ENCODE results near the gene HAGHL.

The HAGHL gene

DNA sequence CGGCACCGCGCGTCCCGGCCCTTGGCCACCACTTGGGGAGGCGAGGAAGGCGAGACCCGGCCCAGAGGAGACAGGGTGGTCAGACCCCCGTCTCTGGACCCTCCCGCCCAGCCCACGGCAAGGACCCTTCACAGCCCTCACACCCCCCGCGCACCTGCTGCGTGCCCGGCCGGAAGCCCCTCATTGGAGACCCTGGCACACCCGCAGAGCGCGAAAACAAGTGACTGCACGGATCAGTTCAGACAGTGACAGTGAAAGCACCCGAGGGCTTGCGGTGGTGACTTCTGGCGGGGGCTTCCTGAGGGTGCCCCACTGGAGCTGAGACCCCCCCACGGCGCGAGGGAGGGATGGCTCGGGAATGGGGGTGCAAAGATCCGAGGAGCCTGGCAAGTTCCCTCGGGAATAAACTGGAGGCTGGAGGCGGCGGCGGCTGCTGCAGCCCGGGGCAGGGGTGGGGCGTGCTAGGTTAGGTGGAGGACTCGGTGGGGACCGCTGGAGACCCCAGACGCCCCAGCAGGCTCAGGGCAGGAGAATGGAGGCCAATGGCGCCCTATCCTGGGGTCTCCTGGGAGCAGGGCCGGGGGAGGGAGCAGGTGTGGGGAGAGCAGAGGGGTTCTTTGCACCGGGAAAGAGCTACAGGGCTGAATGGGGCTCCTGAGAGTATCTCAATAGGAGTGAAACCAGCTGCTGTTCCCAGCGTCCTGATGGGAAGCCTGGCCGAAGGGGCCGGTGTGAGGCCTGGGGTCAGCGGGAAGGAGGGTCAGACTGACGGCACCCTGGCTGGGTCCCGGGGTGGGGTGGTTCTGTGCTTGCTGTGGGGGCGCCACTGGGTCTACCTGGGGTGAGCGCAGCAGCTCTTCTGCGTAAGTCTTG lies 20.5 kb upstream of the HAGHL start (continued):
- peak; percentile 12; the same call in 1 of the 2 replicates for TF ChIP-seq ZNF10 (tag by site-specific recombination; IDR thresholded peaks at IDR 0.05)
- TF ChIP-seq ZNF473 (tag by site-specific recombination; IDR thresholded peaks at IDR 0.05) = no peak
- TF ChIP-seq ZNF785 (tag by site-specific recombination; IDR thresholded peaks at IDR 0.05) = no peak
- TF ChIP-seq, protein P1, sequence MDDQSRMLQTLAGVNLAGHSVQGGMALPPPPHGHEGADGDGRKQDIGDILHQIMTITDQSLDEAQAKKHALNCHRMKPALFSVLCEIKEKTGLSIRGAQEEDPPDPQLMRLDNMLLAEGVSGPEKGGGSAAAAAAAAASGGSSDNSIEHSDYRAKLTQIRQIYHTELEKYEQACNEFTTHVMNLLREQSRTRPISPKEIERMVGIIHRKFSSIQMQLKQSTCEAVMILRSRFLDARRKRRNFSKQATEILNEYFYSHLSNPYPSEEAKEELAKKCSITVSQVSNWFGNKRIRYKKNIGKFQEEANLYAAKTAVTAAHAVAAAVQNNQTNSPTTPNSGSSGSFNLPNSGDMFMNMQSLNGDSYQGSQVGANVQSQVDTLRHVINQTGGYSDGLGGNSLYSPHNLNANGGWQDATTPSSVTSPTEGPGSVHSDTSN (CRISPR knock-in tag; IDR thresholded peaks at IDR 0.05) = no peak
- TF ChIP-seq ZNF585B (tag by site-specific recombination; IDR thresholded peaks at IDR 0.05) = no peak

DNA sequence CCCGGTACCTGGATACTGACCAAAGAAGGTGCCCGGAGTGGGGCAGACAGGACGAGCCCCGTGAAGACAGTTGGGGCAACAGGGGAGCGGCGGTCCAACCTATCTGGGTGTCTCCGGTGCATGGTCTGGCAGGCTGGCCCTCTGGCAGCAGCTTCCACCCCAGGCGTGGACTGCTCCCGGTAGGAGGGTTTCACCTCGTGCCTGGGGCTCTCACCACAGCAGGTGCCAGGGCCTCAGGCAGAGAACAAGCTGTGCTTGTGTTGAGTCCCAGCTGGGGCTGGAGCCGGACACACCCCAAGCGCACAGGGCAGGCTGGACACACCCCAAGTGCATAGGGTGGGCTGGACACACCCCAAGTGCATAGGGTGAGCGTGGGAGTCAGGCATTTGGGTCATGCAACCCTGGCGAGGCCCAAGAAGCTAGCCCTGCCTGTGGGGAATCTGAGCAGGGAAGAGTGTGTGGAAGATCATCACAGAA lies 19.8 kb upstream of the HAGHL start:
- Histone ChIP-seq H3K4me3 (ENCODE audit: low read depth, low read length) (no peak overlapping the region), H3K4me1 (ENCODE audit: control insufficient read depth, insufficient read depth, low read length) (peaks cover 5% of the 10 kb centered on the region), H3K9me3 (ENCODE audit: control insufficient read depth, insufficient read depth, low read depth, low read length) (no peaks in the 10 kb centered on the region), H3K36me3 (ENCODE audit: control insufficient read depth in 2 of 2, insufficient read depth in 1 of 2, low read length in 2 of 2) (no peaks in the 10 kb centered on the region), H3K27ac (ENCODE audit: extremely low read depth, low read depth, low read length) (no peak overlapping the region)
- TF ChIP-seq, protein P2, sequence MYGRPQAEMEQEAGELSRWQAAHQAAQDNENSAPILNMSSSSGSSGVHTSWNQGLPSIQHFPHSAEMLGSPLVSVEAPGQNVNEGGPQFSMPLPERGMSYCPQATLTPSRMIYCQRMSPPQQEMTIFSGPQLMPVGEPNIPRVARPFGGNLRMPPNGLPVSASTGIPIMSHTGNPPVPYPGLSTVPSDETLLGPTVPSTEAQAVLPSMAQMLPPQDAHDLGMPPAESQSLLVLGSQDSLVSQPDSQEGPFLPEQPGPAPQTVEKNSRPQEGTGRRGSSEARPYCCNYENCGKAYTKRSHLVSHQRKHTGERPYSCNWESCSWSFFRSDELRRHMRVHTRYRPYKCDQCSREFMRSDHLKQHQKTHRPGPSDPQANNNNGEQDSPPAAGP (tag by site-specific recombination; IDR thresholded peaks at IDR 0.05) = peak; percentile 85
- TF ChIP-seq ZNF335 (tag by site-specific recombination; conservative IDR thresholded peaks at IDR 0.05) = no peak
- no peak for TF ChIP-seq ZNF157 (tag by site-specific recombination; IDR thresholded peaks at IDR 0.05)
- no peak for TF ChIP-seq ZNF148 (tag by site-specific recombination; IDR thresholded peaks at IDR 0.05; ENCODE audit: borderline replicate concordance)
- TF ChIP-seq ZNF121 (tag by site-specific recombination; IDR thresholded peaks at IDR 0.05) = no peak
- TF ChIP-seq KLF8 (tag by site-specific recombination; IDR thresholded peaks at IDR 0.05) = no peak
- TF ChIP-seq ZIC2 (tag by site-specific recombination; IDR thresholded peaks at IDR 0.05) = peak; percentile 97
- no peak for TF ChIP-seq PRDM1 (tag by site-specific recombination; IDR thresholded peaks at IDR 0.05)
- TF ChIP-seq, protein P3, sequence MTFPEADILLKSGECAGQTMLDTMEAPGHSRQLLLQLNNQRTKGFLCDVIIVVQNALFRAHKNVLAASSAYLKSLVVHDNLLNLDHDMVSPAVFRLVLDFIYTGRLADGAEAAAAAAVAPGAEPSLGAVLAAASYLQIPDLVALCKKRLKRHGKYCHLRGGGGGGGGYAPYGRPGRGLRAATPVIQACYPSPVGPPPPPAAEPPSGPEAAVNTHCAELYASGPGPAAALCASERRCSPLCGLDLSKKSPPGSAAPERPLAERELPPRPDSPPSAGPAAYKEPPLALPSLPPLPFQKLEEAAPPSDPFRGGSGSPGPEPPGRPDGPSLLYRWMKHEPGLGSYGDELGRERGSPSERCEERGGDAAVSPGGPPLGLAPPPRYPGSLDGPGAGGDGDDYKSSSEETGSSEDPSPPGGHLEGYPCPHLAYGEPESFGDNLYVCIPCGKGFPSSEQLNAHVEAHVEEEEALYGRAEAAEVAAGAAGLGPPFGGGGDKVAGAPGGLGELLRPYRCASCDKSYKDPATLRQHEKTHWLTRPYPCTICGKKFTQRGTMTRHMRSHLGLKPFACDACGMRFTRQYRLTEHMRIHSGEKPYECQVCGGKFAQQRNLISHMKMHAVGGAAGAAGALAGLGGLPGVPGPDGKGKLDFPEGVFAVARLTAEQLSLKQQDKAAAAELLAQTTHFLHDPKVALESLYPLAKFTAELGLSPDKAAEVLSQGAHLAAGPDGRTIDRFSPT (tag by site-specific recombination; IDR thresholded peaks at IDR 0.05) = peak; percentile 64; the same call in 1 of the 2 replicates
- TF ChIP-seq ZNF600 (tag by site-specific recombination; IDR thresholded peaks at IDR 0.05) = peak; percentile 23; the same call in 1 of the 2 replicates
- peak; percentile 99 for TF ChIP-seq KLF1 (tag by site-specific recombination; IDR thresholded peaks at IDR 0.05)
- ChIA-PET POLR2A (interaction anchor here (0.6 to 2.3 kb wide), 5 partner anchors 9 to 42 kb away, joined by 3 to 8 read pairs (median 3); partner anchors contain the start of genes ANTKMT and STUB1), CTCF (interaction anchor here (1.0 to 1.1 kb wide), 2 partner anchors 9 to 79 kb away, joined by 3 to 5 read pairs; no protein-coding TSS in a partner anchor)

Data from HEK293 (cell line).